ENCODE measurements around the gene PRCP. TPM values are rescaled to one million over a fixed set of nuclear protein-coding genes. Genes with fewer than 3 reads are reported as not detected.
"Not testable (repeated sequence)": the region's sequence is repeated elsewhere in the genome, so short reads cannot be mapped to it uniquely, and the experiment has no call there.

PRCP gene
- total RNA-seq, 1 donor, result 41.1 TPM

DNA sequence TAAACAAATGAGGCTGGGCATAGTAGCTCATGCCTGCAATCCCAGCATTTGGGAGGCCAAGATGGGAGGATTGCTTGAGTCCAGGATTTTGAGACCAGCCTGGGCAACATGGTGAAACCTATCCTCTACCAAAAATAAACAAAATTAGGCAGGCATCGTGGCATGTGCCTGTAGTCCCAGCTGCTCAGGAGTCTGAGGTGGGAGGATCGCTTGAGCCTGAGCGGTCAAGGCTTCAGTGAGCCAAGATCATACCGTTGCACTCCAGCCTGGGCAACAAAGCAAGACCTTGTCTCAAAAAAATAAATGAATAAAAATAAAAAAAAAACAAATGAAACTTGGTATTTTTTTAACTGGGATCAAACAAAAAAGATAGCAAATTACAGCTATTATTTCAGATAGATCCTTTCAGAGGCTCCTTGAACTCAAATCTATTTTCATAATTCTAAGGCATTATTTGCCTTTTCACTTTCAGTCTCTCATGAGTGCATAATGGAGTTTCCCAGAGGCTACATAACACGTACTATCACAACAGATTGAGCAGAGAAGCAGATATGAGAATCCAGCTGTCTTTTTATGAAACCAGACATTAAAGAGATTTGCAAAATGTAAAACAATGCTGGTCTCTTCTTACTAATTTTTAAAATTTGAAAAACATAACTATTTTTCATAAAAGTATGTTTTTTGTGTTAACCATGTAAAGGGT lies 24.4 kb upstream of the PRCP start:
- H3K4me3 ChIP-seq (ENCODE audit: low read depth, low read length), result no peak overlapping the region
- no peak for DNase-seq (ENCODE audit: low read depth)
- TF ChIP-seq, protein P1, sequence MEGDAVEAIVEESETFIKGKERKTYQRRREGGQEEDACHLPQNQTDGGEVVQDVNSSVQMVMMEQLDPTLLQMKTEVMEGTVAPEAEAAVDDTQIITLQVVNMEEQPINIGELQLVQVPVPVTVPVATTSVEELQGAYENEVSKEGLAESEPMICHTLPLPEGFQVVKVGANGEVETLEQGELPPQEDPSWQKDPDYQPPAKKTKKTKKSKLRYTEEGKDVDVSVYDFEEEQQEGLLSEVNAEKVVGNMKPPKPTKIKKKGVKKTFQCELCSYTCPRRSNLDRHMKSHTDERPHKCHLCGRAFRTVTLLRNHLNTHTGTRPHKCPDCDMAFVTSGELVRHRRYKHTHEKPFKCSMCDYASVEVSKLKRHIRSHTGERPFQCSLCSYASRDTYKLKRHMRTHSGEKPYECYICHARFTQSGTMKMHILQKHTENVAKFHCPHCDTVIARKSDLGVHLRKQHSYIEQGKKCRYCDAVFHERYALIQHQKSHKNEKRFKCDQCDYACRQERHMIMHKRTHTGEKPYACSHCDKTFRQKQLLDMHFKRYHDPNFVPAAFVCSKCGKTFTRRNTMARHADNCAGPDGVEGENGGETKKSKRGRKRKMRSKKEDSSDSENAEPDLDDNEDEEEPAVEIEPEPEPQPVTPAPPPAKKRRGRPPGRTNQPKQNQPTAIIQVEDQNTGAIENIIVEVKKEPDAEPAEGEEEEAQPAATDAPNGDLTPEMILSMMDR (IDR thresholded peaks at IDR 0.05; ENCODE audit: insufficient read depth, low read length), result no peak

GRCh38 chr11:82922396-82923173 lies 22.4 kb upstream of the PRCP start:
- not testable (repeated sequence) for H3K4me3 ChIP-seq (ENCODE audit: low read depth, low read length); DNase-seq (ENCODE audit: low read depth)

- H3K4me3 ChIP-seq (ENCODE audit: low read depth, low read length); DNase-seq (ENCODE audit: low read depth): not testable (repeated sequence)
Observed at GRCh38 chr11:82920227-82920626, 20.0 kb upstream of the PRCP start.

- not testable (repeated sequence) for H3K4me3 ChIP-seq (ENCODE audit: low read depth, low read length); DNase-seq (ENCODE audit: low read depth)
Observed at GRCh38 chr11:82919786-82920185, 19.6 kb upstream of the PRCP start.

DNA sequence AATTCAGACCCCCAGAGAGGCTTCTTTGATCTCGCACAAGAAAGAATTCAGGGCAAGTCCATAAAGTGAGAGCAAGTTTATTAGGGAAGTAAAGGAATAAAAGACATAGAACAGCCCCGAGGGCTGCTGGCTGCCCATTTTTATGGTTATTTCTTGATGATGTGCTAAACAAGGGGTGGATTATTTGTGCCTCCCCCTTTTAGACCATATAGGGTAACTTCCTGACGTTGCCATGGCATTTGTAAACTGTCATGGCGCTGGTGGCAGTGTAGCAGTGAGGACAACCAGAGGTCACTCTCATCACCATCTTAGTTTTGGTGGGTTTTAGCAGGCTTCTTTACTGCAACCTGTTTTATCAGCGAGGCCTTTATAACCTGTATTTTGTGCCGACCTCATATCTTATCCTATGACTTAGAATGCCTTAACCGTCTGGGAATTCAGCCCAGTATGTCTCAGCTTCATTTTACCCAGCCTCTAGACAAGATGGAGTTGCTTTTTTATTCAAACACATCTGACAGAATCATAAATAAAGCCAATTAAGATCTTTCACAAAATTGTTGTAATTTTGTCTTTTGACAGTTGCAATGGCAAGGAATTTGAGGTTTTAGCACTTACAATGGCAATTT lies 8.9 kb upstream of the PRCP start:
- peak; percentile 23 for DNase-seq (ENCODE audit: low read depth)
- no peak overlapping the region for H3K4me3 ChIP-seq (ENCODE audit: low read depth, low read length)
- TF ChIP-seq, protein P1 (IDR thresholded peaks at IDR 0.05; ENCODE audit: insufficient read depth, low read length), result no peak

DNA sequence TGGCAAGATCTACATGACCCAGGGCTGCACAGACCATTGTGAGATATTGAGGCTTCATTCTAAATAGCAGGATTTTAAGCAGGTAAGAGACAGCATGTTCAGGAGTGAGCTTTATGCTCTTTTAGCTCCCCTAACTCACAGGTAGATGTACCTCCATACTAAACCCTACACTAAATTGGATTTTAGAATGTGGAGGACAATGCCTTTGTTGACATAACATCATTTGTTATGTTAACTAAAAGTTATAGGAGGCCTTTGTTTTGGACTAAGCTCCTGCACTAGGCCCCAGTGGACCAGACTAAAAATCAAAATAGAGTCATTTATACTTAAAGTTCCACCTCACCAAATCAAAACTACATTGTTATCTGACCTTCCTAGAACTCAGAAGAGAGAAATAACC lies 8.1 kb upstream of the PRCP start:
- no peak for DNase-seq (ENCODE audit: low read depth)
- TF ChIP-seq, protein P1 (IDR thresholded peaks at IDR 0.05; ENCODE audit: insufficient read depth, low read length), result no peak
- H3K4me3 ChIP-seq (ENCODE audit: low read depth, low read length), result no peak overlapping the region

DNA sequence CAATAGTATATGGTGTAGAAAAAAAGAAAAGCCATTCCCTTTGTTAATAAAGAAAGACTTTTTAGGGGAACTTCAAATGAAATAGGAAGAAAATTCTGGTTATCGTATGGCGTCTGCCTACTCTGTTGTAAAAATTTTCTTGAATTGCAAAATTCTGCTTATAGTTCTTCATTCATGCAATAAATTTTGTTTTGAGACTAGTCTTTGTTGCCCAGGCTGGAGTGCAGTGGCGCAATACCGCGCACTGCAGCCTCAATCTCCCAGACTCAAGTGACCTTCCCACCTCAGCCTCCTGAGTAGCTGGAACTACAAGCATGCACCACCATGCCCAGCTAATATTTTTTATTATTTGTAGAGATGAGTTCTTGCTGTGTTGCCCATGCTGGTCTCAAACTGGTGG lies 7.1 kb upstream of the PRCP start:
- H3K4me3 ChIP-seq (ENCODE audit: low read depth, low read length), result no peak overlapping the region
- TF ChIP-seq, protein P1 (IDR thresholded peaks at IDR 0.05; ENCODE audit: insufficient read depth, low read length), result no peak
- DNase-seq (ENCODE audit: low read depth), result no peak

GRCh38 chr11:82906931-82907330 lies 6.7 kb upstream of the PRCP start:
- peak overlapping the region; percentile 1 for H3K4me3 ChIP-seq (ENCODE audit: low read depth, low read length)
- peak; percentile 25 for DNase-seq (ENCODE audit: low read depth)

More at GRCh38 chr11:82906931-82907330, 6.7 kb upstream of the PRCP start:
- TF ChIP-seq, protein P1 (IDR thresholded peaks at IDR 0.05; ENCODE audit: insufficient read depth, low read length), result no peak

Measured in fibroblast of the aortic adventitia (primary cell).